ENCODE measurements around the gene LDLRAD2.

LDLRAD2 gene

DNA sequence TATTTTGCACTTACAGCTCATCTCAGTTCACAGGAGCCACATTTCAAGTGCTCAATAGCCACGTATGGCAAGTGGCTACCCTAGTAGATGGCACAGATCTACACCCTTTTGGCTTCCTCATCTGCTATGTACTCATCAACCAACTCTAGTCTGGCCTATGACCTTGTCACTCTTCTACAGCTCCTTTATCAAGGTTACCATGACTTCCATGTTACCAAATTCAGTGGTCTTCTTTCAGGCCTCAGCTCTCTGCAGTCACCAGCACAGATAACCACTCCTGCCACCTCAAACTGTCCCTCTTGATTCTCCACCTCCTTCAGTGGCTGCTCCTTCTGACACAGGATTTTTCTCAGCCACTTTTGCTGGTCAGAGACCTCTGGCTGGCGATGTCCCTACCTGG lies 17.4 kb upstream of the LDLRAD2 start:
- H3K27ac ChIP-seq: no peak overlapping the region
- TF ChIP-seq, protein P1, sequence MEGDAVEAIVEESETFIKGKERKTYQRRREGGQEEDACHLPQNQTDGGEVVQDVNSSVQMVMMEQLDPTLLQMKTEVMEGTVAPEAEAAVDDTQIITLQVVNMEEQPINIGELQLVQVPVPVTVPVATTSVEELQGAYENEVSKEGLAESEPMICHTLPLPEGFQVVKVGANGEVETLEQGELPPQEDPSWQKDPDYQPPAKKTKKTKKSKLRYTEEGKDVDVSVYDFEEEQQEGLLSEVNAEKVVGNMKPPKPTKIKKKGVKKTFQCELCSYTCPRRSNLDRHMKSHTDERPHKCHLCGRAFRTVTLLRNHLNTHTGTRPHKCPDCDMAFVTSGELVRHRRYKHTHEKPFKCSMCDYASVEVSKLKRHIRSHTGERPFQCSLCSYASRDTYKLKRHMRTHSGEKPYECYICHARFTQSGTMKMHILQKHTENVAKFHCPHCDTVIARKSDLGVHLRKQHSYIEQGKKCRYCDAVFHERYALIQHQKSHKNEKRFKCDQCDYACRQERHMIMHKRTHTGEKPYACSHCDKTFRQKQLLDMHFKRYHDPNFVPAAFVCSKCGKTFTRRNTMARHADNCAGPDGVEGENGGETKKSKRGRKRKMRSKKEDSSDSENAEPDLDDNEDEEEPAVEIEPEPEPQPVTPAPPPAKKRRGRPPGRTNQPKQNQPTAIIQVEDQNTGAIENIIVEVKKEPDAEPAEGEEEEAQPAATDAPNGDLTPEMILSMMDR (conservative IDR thresholded peaks at IDR 0.05): no peak

DNA sequence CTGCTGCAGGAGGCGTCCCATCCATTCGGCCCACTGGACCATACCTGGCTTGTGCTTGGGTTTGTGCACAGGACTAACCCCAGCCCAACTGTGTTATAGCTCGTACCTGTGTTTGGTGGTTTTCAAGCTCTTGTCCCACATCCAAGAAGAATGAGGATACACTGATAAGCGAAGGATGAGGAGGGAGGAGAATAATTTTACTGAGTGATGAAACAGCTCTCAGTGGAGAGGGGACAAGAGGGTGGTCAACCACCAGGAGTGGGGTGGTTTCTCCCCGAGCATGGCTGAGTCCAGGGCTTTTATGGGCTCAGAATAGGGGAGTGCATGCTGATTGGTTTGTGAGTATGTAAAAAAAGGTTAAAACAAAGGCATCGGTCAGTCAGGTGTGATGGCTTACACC lies 17.0 kb upstream of the LDLRAD2 start:
- TF ChIP-seq, protein P1 (conservative IDR thresholded peaks at IDR 0.05): no peak
- H3K27ac ChIP-seq: no peak overlapping the region

DNA sequence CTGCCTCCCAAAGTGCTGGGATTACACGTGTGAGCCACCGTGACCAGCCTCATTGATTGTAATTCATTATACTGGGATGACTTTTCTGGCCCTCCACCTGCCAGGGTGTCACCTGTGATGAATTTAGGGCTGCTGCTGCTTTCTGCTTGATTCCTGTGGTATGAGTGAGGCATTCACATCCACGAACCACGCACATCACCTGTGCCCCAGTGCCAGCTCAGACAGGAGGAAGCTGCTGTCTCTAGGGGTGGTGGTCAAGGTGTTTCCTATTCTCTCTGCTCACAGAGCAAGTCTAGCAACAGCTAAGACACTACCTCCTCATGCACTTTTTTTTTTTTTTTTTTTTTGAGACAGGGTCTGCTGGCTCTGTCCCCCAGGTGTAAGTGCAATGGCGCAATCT lies 12.3 kb upstream of the LDLRAD2 start:
- H3K27ac ChIP-seq: no peak overlapping the region
- TF ChIP-seq, protein P1 (conservative IDR thresholded peaks at IDR 0.05): no peak

DNA sequence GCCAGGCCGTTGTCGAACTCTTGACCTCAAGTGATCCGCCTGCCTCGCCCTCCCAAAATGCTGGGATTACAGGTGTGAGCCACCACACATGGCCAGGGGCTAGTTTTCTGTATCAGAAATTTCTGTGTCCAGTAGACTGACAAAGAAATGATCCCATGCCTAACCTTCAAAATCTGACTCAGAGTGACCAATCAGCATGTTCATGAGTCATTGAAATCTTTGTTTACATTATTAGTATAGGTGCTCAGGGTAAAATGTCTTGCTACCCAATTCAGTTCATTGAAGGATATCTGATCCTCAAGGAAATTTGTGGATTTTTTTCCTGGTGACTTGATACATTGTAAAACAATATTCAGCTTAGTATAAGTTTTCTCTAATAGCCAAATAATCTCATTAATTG lies 11.0 kb upstream of the LDLRAD2 start:
- no peak overlapping the region for H3K27ac ChIP-seq
- TF ChIP-seq, protein P1 (conservative IDR thresholded peaks at IDR 0.05): no peak

DNA sequence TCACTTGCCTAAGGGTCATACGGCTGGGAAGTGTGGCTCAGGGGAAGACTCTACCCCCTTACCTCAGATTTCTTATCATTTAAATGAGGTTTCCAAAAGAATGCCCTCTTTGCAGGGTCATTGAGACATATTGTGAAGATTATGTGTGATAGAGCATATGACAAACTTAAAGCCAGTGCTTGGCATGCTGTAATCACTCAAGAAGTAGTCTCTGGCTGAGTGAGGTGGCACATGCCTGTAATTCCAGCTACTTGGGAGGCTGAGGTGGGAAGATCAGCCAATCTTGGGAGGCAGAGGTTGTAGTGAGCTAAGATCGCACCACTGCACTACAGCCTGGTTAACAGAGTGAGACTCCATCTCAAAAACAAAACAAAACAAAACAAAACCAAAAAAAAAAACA lies 7.5 kb upstream of the LDLRAD2 start:
- TF ChIP-seq, protein P1 (conservative IDR thresholded peaks at IDR 0.05): no peak
- H3K27ac ChIP-seq: no peak overlapping the region

DNA sequence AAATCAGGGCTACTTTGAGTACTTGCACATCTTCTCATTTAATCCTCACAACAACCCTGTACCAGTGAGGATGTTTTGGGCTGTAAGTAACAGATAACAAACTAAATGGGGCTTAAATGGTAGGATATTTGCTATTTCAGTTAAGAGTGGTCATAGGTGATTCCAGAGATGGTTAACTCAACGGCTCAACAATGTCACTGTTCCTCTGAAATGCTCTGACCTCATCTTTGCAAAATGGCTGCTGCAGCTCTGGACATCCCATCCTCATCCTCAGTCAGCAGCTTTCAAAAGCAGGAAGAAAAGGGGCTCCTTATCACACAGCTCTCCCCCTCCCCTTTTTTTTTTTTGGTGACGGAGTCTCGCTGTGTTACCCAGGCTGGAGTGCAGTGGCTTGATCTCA lies 1.5 kb downstream of the LDLRAD2 start:
- TF ChIP-seq, protein P1 (conservative IDR thresholded peaks at IDR 0.05): no peak
- no peak overlapping the region for H3K27ac ChIP-seq

DNA sequence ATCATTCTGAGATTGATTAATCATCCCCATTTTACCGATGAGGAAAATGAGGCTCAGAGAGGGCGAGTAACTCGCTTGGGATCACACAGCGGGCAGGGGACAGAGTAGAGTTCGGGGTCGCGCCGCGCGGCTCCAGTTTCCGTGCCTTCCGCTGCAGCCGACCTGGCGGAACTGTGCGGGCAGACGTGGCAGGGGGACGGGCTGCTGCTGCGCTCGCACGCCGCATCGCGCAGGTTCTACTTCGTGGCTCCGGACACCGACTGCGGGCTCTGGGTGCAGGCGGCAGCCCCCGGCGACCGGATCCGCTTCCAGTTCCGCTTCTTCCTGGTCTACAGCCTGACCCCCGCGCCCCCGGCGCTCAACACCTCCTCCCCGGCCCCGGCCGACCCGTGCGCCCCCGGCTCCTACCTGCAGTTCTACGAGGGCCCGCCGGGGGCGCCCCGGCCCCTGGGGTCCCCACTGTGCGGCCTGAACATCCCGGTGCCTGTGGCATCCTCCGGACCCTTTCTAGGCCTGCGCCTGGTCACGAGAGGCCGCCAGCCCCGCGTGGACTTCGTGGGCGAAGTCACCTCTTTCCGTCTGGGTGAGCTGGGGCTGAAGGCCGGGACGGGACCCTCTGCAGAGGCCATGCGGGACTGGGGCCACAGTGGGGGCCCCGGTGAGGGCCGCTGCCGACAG lies 2.3 kb downstream of the LDLRAD2 start:
- TF ChIP-seq, protein P1 (conservative IDR thresholded peaks at IDR 0.05): no peak
- no peak overlapping the region for H3K27ac ChIP-seq
